ENCODE data around the gene INPP5D. TPM values are rescaled to one million over a fixed set of nuclear protein-coding genes. Genes with fewer than 3 reads are reported as not detected.

The INPP5D gene
- total and polyA plus RNA-seq, 12 donors, result 3.4 to 29.4 (median 14.3) TPM

DNA sequence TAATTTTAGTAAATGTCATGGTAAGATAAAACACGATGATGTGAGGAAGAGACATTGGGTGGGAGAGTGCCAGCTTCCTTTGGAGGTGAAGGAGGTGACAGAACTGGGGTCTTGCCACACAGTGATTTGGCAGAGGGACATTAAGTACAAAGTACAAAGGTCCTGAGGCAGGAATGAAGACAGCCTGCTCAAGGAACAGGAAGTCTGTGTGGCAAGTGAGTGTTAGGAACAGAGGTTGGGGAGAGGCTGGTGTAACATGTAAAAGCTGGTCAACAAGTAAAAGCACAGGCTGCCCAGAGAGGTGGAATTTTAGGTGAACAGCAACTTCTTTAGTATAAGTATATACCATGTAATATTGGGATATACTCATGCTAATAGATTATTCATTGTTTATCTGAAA, 73.1 kb downstream of the INPP5D start:
- no peak for DNase-seq
- H3K36me3 ChIP-seq (replicated peaks in 1 of 2), result no peaks in the 10 kb centered on the region
- 52 to 69% (median 67%) methylated on average over 1 of the region's 1 CpG; no CpG with 5 or more reads in 1 of the 4 donors for WGBS, 4 donors
- H3K27me3 ChIP-seq, result no peaks in the 10 kb centered on the region
- no peaks in the 10 kb centered on the region for H3K9me3 ChIP-seq (replicated peaks in 1 of 3)
- no peaks in the 10 kb centered on the region for H3K4me1 ChIP-seq (replicated peaks in 1 of 2)
- H3K4me3 ChIP-seq, result no peak overlapping the region
- H3K27ac ChIP-seq, result no peak overlapping the region
- no peak for TF ChIP-seq POLR2A (IDR thresholded peaks at IDR 0.05)
- TF ChIP-seq, protein P1, sequence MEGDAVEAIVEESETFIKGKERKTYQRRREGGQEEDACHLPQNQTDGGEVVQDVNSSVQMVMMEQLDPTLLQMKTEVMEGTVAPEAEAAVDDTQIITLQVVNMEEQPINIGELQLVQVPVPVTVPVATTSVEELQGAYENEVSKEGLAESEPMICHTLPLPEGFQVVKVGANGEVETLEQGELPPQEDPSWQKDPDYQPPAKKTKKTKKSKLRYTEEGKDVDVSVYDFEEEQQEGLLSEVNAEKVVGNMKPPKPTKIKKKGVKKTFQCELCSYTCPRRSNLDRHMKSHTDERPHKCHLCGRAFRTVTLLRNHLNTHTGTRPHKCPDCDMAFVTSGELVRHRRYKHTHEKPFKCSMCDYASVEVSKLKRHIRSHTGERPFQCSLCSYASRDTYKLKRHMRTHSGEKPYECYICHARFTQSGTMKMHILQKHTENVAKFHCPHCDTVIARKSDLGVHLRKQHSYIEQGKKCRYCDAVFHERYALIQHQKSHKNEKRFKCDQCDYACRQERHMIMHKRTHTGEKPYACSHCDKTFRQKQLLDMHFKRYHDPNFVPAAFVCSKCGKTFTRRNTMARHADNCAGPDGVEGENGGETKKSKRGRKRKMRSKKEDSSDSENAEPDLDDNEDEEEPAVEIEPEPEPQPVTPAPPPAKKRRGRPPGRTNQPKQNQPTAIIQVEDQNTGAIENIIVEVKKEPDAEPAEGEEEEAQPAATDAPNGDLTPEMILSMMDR (IDR thresholded peaks at IDR 0.05), result no peak
- intact Hi-C loops (cut with DNase I), result no loop called here

DNA sequence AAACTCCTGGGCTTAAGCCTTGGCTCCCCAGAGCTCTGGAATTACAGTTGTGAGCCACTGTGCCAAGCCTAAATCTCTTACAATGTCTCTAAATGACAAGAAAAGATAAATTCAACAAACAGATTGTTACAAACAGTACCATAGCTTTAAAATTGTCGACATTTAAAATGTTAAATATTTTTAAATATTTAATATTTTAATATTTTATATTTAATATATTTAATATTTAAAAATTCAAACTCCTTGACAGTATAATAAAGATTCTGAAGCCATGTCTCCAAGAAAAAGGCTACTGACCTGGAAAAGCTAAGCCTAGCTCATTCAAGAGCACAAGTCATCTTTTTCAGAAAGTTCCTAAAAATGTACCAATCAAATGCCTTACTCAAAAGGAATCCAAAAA, 75.3 kb downstream of the INPP5D start:
- Histone ChIP-seq H3K4me1 (replicated peaks in 1 of 2) (no peaks in the 10 kb centered on the region), H3K27ac (no peak overlapping the region), H3K36me3 (replicated peaks in 1 of 2) (no peaks in the 10 kb centered on the region), H3K4me3 (no peak overlapping the region), H3K27me3 (no peaks in the 10 kb centered on the region), H3K9me3 (replicated peaks in 1 of 3) (no peaks in the 10 kb centered on the region)
- DNase-seq, result no peak
- 87 to 96% (median 91%) methylated on average over 1 of the region's 1 CpG for WGBS, 4 donors
- no peak for TF ChIP-seq POLR2A (IDR thresholded peaks at IDR 0.05)
- TF ChIP-seq, protein P1 (IDR thresholded peaks at IDR 0.05), result no peak
- intact Hi-C loops (cut with DNase I), result no loop called here

GRCh38 chr2:233137040-233137439, 76.9 kb downstream of the INPP5D start:
- 58 to 66% (median 60%) methylated on average over 2 of the region's 2 CpGs for WGBS, 4 donors
- intact Hi-C loops (cut with DNase I), result no loop called here
- H3K36me3 ChIP-seq (replicated peaks in 1 of 2), result no peaks in the 10 kb centered on the region

GRCh38 chr2:233140077-233140585, 80.0 kb downstream of the INPP5D start:
- TF ChIP-seq, protein P1 (IDR thresholded peaks at IDR 0.05), result no peak
- no peak for TF ChIP-seq POLR2A (IDR thresholded peaks at IDR 0.05)
- Histone ChIP-seq H3K27ac (no peak overlapping the region), H3K27me3 (peaks cover 3% of the 10 kb centered on the region), H3K4me3 (no peak overlapping the region), H3K9me3 (replicated peaks in 1 of 3) (no peaks in the 10 kb centered on the region), H3K36me3 (replicated peaks in 1 of 2) (no peaks in the 10 kb centered on the region), H3K4me1 (replicated peaks in 1 of 2) (no peaks in the 10 kb centered on the region)
- WGBS, 4 donors, result 59 to 69% (median 65%) methylated on average over 5 of the region's 5 CpGs
- DNase-seq, result no peak
- intact Hi-C loops (cut with DNase I), result no loop called here

More at GRCh38 chr2:233137040-233137439, 76.9 kb downstream of the INPP5D start:
- Histone ChIP-seq H3K4me1 (replicated peaks in 1 of 2) (no peaks in the 10 kb centered on the region), H3K9me3 (replicated peaks in 1 of 3) (no peaks in the 10 kb centered on the region), H3K4me3 (no peak overlapping the region), H3K27me3 (no peaks in the 10 kb centered on the region), H3K27ac (no peak overlapping the region)
- TF ChIP-seq POLR2A (IDR thresholded peaks at IDR 0.05), result no peak
- TF ChIP-seq, protein P1 (IDR thresholded peaks at IDR 0.05), result no peak
- no peak for DNase-seq
